Keratinocyte (primary cell): ENCODE data around the gene SH3RF2. TPM values are rescaled to one million over a fixed set of nuclear protein-coding genes. Genes with fewer than 3 reads are reported as not detected.

Experiments used
- DNase-seq: peaks from one replicate; pipeline ENCODE4 v3.0.0-alpha.2; 2011; ENCODE audit warnings: low read depth, missing footprints, low spot score
- FAIRE-seq: peaks from 2 replicates; lab custom pipeline; 2011; peaks lifted over from hg19 to GRCh38; lab: Jason Lieb, UNC
- H2AFZ ChIP-seq: 2 replicates; pipeline ENCODE4 v1.6.0; 2012; ENCODE audit warnings: low read length, control low read depth, inconsistent platforms; ENCODE audit not compliant: control insufficient read depth
- H3K27ac ChIP-seq: 2 replicates; pipeline ENCODE4 v1.5.1; 2011; ENCODE audit warnings: low read length; ENCODE audit not compliant: control insufficient read depth, insufficient read depth
- H3K27me3 ChIP-seq: 3 replicates; pipeline ENCODE4 v1.6.0; 2011; ENCODE audit warnings: low read length; ENCODE audit not compliant: control insufficient read depth, insufficient read depth; ENCODE audit errors: extremely low read depth
- H3K36me3 ChIP-seq, 2 experiments: 2 replicates in 1 of 2; 3 replicates in 1 of 2; pipeline ENCODE4 v1.5.1; 2011; ENCODE audit warnings: low read length in 2 of 2, mild to moderate bottlenecking in 1 of 2; ENCODE audit not compliant: control insufficient read depth in 2 of 2, insufficient read depth in 2 of 2; ENCODE audit errors: extremely low read depth in 1 of 2
- H3K4me1 ChIP-seq: 3 replicates; pipeline ENCODE4 v1.5.1; 2011; ENCODE audit warnings: low read length; ENCODE audit not compliant: control insufficient read depth, insufficient read depth; ENCODE audit errors: extremely low read depth
- H3K4me2 ChIP-seq: 3 replicates; pipeline ENCODE4 v1.6.0; 2011; ENCODE audit warnings: low read depth, low read length; ENCODE audit not compliant: control insufficient read depth, insufficient read depth; ENCODE audit errors: extremely low read depth
- H3K4me3 ChIP-seq, 3 experiments: fragments of 200-600 bp in 1 of 3; sonication (generic) in 1 of 3; 2 replicates in 2 of 3; 3 replicates in 1 of 3; pipeline ENCODE4 v1.5.1; 2011 to 2016; ENCODE audit warnings: low read length in 3 of 3, mild to moderate bottlenecking in 3 of 3, control low read depth in 2 of 3, inconsistent platforms in 1 of 3, low read depth in 1 of 3, mixed read lengths in 1 of 3, mixed run types in 1 of 3, moderate library complexity in 1 of 3; ENCODE audit not compliant: control insufficient read depth in 2 of 3, insufficient read depth in 2 of 3; ENCODE audit errors: extremely low read depth in 1 of 3
- H3K79me2 ChIP-seq: 2 replicates; pipeline ENCODE4 v1.6.0; 2012; ENCODE audit warnings: low read length; ENCODE audit not compliant: control insufficient read depth, insufficient read depth
- H3K9ac ChIP-seq: 3 replicates; pipeline ENCODE4 v1.6.0; 2011; ENCODE audit warnings: low read length; ENCODE audit not compliant: control insufficient read depth, insufficient read depth; ENCODE audit errors: extremely low read depth
- H3K9me1 ChIP-seq: 3 replicates; pipeline ENCODE4 v1.6.0; 2011; ENCODE audit warnings: low read length; ENCODE audit not compliant: control insufficient read depth, insufficient read depth; ENCODE audit errors: extremely low read depth
- H3K9me3 ChIP-seq: 2 replicates; pipeline ENCODE4 v1.5.1; 2012; ENCODE audit warnings: low read depth, low read length; ENCODE audit not compliant: control insufficient read depth
- H4K20me1 ChIP-seq: 3 replicates; pipeline ENCODE4 v1.6.0; 2011; ENCODE audit warnings: low read length; ENCODE audit not compliant: control insufficient read depth, insufficient read depth; ENCODE audit errors: extremely low read depth
- CTCF ChIP-seq, 3 experiments: IDR thresholded peaks in 1 of 3; conservative IDR thresholded peaks in 1 of 3; optimal IDR thresholded peaks in 1 of 3; 2 replicates in 2 of 3; 3 replicates in 1 of 3; pipeline versions ENCODE3 to v1.5.1; 2011; ENCODE audit warnings: low read length in 3 of 3, mild to moderate bottlenecking in 3 of 3, moderate library complexity in 2 of 3, control low read depth in 1 of 3, inconsistent platforms in 1 of 3; ENCODE audit not compliant: insufficient read depth in 2 of 3; ENCODE audit errors: extremely low read depth in 1 of 3
- EZH2 ChIP-seq: IDR thresholded peaks from one replicate; pipeline ENCODE4 v1.6.1; 2012; ENCODE audit warnings: inconsistent platforms, mild to moderate bottlenecking, low read length, moderate library complexity
- dilution Hi-C: fragments of 300-500 bp; cut with MboI; formaldehyde crosslinking; loops from one replicate; pipeline ENCODE4 v1.7.0; 2020; ENCODE audit warnings: low sequenced_read_pairs; ENCODE audit not compliant: extremely low pct_ligation_motif_present
- polyA plus RNA-seq, 5 experiments: library from polyadenylated mRNA; depleted of rRNA in 3 of 5; stranded (reverse) in 3 of 5; stranded (forward) in 1 of 5; unstranded in 1 of 5; fragments of >200 nt; gene quantifications; 1 replicate in 1 of 5; 2 replicates in 3 of 5; 3 replicates in 1 of 5; pipeline versions ENCODE4 v1.2.1 to v1.2.3, GENCODE V29; 2011 to 2012; ENCODE audit warnings: missing spikeins in 2 of 5, low read depth in 1 of 5, low replicate concordance in 1 of 5

The SH3RF2 gene
- polyA plus RNA-seq, 1 donor (not counting 4 experiments of a cell fraction or from before 2014, with no cell fraction given) = 43.7 TPM

DNA sequence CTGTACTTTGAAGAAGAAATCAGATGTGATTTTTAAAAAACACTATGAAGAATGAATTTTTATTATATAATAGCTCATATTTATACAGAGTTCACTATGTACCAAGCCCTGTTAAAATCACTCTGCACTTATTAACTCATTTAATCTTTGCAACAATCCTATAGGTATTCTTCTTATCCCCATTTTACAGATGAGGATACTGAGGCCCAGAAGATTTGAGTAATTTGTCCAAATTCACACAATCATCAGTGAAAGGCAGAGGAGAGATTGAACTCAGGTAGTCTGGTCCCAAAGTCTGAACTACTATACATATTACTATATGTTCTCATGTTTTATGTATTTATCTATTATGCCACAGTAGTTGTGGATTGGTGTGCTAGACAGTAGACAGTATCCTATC, 152.9 kb downstream of the SH3RF2 start:
- H3K9me1 ChIP-seq = no peaks in the 10 kb centered on the region
- H3K9me3 ChIP-seq = no peaks in the 10 kb centered on the region
- no peaks in the 10 kb centered on the region for H3K4me1 ChIP-seq
- no peaks in the 10 kb centered on the region for H3K36me3 ChIP-seq
- FAIRE-seq (no peak), DNase-seq (no peak)
- dilution Hi-C loops = no loop called here
- H3K27ac ChIP-seq = no peak overlapping the region
- H3K4me3 ChIP-seq = no peak overlapping the region
- no peak overlapping the region for H3K4me2 ChIP-seq
- no peaks in the 10 kb centered on the region for H3K79me2 ChIP-seq
- H2AFZ ChIP-seq = no peak overlapping the region
- H3K27me3 ChIP-seq = no peaks in the 10 kb centered on the region
- no peaks in the 10 kb centered on the region for H4K20me1 ChIP-seq
- TF ChIP-seq EZH2 (no peak), CTCF (optimal IDR thresholded peaks at IDR 0.05 in 1 of 3, IDR thresholded peaks at IDR 0.05 in 1 of 3, conservative IDR thresholded peaks at IDR 0.05 in 1 of 3; ENCODE audit: extremely low read depth in 1 of 3, insufficient read depth in 2 of 3, low read length in 3 of 3) (no peak)
- no peak overlapping the region for H3K9ac ChIP-seq

DNA sequence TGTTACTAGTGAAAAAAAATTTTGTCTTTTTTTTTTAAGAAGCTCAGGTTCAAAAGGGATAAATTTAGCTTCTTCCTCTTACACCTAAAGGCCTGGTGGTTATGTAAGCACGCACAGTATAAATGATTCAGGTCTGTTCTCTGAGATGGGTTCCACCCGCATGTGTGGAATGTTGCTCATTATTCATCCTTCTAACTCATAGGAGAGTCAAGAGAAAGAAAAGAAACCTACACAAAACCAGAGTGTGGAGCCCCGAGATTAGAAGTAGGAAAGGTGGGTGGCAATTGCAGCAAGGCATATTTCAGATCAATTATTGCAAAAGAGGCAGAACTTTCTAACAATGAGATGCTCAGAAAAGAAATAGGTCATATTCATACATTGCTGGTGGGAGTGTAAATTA, 155.5 kb downstream of the SH3RF2 start:
- Histone ChIP-seq H3K27ac (no peak overlapping the region), H3K4me3 (no peak overlapping the region), H3K27me3 (no peaks in the 10 kb centered on the region), H3K79me2 (no peaks in the 10 kb centered on the region), H4K20me1 (no peaks in the 10 kb centered on the region), H3K4me1 (no peaks in the 10 kb centered on the region), H3K9ac (no peak overlapping the region), H2AFZ (no peak overlapping the region), H3K9me3 (no peaks in the 10 kb centered on the region), H3K4me2 (no peak overlapping the region), H3K9me1 (no peaks in the 10 kb centered on the region), H3K36me3 (peaks cover 0 to 1% of the 10 kb centered on the region in 2 experiments)
- FAIRE-seq = peak; percentile 57
- DNase-seq = no peak
- dilution Hi-C loops = no loop called here
- TF ChIP-seq EZH2 (no peak), CTCF (optimal IDR thresholded peaks at IDR 0.05 in 1 of 3, IDR thresholded peaks at IDR 0.05 in 1 of 3, conservative IDR thresholded peaks at IDR 0.05 in 1 of 3; ENCODE audit: extremely low read depth in 1 of 3, insufficient read depth in 2 of 3, low read length in 3 of 3) (no peak)
